ENCODE data around the gene SLCO3A1. TPM values are rescaled to one million over a fixed set of nuclear protein-coding genes. Genes with fewer than 3 reads are reported as not detected.

Gene SLCO3A1
- total RNA-seq, 1 donor: 17.7 TPM

DNA sequence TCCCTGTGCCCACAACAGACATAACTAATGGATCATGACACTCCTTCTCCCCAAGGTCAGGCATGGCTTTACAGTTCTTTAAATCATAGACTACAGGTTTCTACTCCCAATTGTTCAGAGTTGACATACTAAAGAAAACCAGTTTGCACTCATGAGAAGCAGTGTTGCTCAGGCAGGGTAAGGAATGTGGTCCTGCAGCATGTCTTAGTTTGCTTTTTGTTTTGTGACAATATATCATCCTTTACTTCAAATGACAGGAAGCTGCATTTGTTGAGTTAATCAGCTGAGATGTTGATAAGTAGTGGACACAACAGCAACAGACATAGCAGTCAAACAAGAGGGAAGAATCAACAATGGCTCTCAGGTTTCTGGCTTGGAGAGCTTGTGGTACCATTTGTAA lies 267.5 kb downstream of the SLCO3A1 start:
- Histone ChIP-seq H3K9me3 (ENCODE audit: low read depth, low read length) (no peaks in the 10 kb centered on the region), H3K4me3 (ENCODE audit: low read length) (no peak overlapping the region), H3K4me1 (ENCODE audit: insufficient read depth, low read length) (no peaks in the 10 kb centered on the region), H3K27me3 (ENCODE audit: insufficient read depth, low read length) (no peaks in the 10 kb centered on the region)

DNA sequence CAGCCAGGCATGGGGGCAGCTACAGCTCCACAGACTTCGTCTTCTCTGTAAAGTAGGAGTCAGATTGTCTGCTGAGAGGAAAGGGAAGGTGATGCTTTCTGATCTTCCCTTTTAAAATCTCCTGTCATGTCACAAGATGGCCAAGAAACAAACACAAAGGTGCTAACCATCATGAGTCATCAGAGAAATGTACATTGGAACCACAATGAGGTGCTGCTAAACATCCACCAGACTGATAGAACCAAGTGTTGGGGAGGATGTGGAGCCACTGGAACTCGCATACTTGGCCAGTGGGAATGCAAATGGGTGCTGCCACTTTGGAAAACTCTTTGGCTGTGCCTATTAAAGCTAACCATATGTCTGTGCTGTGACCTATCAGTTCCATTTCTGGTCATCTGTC lies 268.8 kb downstream of the SLCO3A1 start:
- Histone ChIP-seq H3K4me1 (ENCODE audit: insufficient read depth, low read length) (no peaks in the 10 kb centered on the region), H3K27me3 (ENCODE audit: insufficient read depth, low read length) (no peaks in the 10 kb centered on the region), H3K4me3 (ENCODE audit: low read length) (no peak overlapping the region), H3K9me3 (ENCODE audit: low read depth, low read length) (no peaks in the 10 kb centered on the region)

DNA sequence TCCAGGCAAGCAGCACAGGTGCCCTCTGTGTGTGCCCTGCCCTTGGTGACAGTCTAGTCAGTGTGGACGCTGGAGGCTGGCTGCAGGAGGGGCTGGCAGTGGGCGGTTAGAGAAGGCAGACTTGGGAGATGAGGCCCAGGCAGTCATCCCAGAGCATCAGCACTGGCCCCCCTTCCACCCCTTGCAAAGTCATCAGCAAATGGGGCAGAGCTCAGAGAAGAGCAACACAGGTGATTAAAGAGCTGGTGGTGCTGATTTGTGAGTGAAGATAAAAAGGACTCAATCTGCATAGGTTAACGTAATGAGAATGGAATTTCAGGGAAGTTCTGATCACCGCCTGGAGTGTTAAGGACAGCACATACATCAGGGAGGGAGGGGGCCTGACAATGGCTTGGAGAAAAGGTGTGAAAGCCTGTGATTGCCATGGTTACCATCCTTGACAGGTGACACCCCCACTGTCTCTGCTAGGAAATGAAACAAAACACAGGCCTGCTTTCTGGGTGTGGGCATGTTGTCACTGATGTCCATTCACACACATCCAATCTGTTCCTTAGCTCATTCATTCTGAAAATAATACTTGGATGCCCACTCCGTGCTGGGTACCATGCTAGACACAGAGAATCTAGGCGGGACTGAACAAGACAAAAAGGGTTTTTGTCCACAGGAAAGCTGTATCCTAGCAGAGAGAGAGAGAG lies 270.6 kb downstream of the SLCO3A1 start:
- Histone ChIP-seq H3K4me3 (ENCODE audit: low read length) (no peak overlapping the region), H3K9me3 (ENCODE audit: low read depth, low read length) (no peaks in the 10 kb centered on the region), H3K4me1 (ENCODE audit: insufficient read depth, low read length) (no peaks in the 10 kb centered on the region), H3K27me3 (ENCODE audit: insufficient read depth, low read length) (no peaks in the 10 kb centered on the region)

DNA sequence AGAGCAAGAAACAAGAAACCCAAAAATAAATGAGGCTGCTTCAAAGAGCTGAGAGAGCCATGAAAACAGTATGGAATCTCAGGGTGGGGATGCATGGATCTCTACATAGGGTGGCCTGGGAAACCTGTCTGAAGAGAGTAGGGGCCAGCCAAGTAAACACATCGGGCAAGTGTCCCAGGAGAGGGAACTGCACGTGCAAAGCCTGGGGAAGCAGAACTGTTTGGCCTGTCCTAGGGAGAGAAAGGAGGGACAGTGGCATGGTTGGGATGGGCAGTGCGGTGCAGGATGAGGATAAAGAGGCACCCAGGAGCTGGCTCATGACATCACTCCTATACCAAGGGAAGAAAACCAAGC lies 271.1 kb downstream of the SLCO3A1 start:
- H3K4me3 ChIP-seq (ENCODE audit: low read length): no peak overlapping the region
- no peaks in the 10 kb centered on the region for H3K27me3 ChIP-seq (ENCODE audit: insufficient read depth, low read length)
- no peaks in the 10 kb centered on the region for H3K9me3 ChIP-seq (ENCODE audit: low read depth, low read length)

DNA sequence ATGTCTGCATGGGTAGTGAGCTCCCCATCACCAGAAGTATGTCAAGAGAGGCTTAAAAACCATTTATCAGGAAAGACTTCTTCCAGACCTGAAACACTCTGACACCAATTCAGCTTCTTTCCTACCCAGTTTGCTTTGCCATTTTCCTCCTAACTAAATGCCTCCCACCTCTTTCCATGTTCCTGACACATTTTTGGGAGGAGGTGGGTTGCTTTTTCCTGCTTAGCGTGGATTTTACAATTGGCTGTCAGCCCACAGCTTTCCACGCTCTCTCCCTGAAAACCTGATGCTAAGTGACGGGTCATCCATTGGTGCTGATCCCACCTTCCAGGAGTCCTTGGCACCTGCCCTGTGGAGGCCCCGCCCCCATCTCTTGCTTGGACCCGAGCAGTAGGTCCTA lies 275.3 kb downstream of the SLCO3A1 start:
- H3K4me1 ChIP-seq (ENCODE audit: insufficient read depth, low read length): no peaks in the 10 kb centered on the region
- no peak overlapping the region for H3K4me3 ChIP-seq (ENCODE audit: low read length)
- H3K9me3 ChIP-seq (ENCODE audit: low read depth, low read length): no peaks in the 10 kb centered on the region
- H3K27me3 ChIP-seq (ENCODE audit: insufficient read depth, low read length): no peaks in the 10 kb centered on the region

More for the DNA sequence above, 271.1 kb downstream of the SLCO3A1 start:
- H3K4me1 ChIP-seq (ENCODE audit: insufficient read depth, low read length): no peaks in the 10 kb centered on the region

DNA sequence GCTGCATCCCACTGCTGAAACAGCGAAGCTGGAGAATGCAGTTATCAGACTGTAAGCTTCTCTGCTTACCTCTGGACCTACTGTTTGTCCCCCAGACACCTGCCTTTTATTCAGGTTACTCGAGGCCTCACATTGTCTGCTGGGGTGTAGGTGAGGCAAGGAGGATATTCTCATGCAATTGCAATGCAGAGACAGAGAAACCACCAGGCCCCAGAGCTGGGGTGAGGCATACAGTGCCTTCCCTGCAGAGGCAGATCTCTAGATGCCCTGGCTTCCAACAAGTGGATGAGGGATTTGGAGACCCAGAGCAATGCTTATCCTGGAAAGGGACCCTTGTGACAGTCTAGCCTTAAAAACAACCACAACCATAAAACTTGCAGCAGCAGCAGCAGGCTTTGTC lies 276.7 kb downstream of the SLCO3A1 start:
- Histone ChIP-seq H3K9me3 (ENCODE audit: low read depth, low read length) (no peaks in the 10 kb centered on the region), H3K27me3 (ENCODE audit: insufficient read depth, low read length) (no peaks in the 10 kb centered on the region), H3K4me3 (ENCODE audit: low read length) (no peak overlapping the region), H3K4me1 (ENCODE audit: insufficient read depth, low read length) (no peaks in the 10 kb centered on the region)

DNA sequence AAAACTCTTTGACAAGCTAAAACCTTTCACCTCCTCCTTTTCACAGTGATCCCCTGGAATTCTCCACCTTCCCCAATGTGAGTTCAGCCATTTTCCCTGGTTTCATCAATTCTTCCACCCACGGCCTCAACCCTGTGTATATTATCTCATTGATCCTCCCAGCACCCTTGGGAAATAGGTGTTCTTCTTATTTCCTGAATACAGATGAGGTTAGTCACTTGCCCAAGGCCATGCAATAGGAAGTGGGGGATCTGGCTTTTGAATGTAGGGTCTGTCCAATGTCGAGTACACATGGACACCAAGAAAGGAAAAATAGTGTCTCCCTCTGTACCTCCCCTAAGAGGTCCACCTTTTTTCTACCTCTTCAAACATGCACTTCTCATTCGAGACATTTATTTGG lies 277.4 kb downstream of the SLCO3A1 start:
- Histone ChIP-seq H3K9me3 (ENCODE audit: low read depth, low read length) (no peaks in the 10 kb centered on the region), H3K4me1 (ENCODE audit: insufficient read depth, low read length) (no peaks in the 10 kb centered on the region)

DNA sequence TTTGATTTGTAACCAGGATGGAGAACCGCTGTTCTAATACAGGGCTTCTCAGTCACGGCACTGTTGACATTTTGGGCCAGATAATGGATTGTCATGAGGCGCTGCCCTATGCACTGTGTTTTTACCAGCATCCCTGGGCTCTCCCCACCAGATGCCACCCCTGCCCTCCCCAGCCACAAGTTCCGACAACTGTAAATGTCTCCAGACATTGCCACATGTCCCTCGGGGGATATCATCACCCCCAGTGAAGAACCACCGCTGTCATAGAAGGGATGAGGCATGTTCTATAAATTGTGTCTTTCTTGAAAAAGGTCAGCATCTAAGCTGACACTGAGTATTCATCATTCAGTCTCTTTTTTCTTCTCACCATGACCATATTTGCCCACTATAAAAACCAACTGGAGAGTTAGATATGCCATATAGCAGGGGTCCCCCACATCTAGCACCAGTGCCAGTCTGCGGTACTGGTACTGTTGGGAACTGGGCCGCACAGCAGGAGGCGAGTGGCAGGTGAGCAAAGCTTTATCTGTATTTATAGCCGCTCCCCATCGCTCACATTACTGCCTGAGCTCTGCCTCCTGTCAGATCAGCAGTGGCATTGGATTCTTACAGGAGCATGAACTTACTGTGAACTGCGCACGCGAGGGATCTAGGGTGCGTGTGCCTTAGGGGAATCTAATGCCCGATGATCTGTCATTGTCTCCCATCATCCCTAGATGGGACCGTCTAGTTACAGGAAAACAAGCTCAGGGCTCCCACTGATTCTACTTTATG lies 279.7 kb downstream of the SLCO3A1 start:
- no peaks in the 10 kb centered on the region for H3K9me3 ChIP-seq (ENCODE audit: low read depth, low read length)
- H3K4me1 ChIP-seq (ENCODE audit: insufficient read depth, low read length): no peaks in the 10 kb centered on the region
- H3K4me3 ChIP-seq (ENCODE audit: low read length): no peak overlapping the region
- no peaks in the 10 kb centered on the region for H3K27me3 ChIP-seq (ENCODE audit: insufficient read depth, low read length)

More for the DNA sequence above, 277.4 kb downstream of the SLCO3A1 start:
- no peaks in the 10 kb centered on the region for H3K27me3 ChIP-seq (ENCODE audit: insufficient read depth, low read length)
- no peak overlapping the region for H3K4me3 ChIP-seq (ENCODE audit: low read length)

DNA sequence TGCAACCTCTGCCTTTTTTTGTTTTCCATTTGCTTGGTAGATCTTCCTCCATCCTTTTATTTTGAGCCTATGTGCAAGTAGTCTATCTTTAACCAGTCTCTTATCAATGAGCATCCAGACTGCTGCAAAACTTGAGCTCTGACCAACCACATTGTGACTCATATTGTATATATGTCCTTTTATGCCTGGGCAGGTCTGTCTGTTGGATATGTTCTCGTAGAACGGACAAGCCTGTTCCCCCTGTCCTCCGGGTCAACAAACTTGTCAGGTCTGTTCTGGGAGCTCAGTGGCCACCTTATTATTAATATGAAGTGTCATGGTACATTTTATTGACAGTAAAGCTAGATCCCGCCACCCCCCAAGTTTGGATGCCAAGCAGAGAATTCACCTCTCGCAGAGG lies 287.3 kb downstream of the SLCO3A1 start:
- no peaks in the 10 kb centered on the region for H3K27me3 ChIP-seq (ENCODE audit: insufficient read depth, low read length)
- no peaks in the 10 kb centered on the region for H3K9me3 ChIP-seq (ENCODE audit: low read depth, low read length)
- H3K4me1 ChIP-seq (ENCODE audit: insufficient read depth, low read length): no peaks in the 10 kb centered on the region
- no peak overlapping the region for H3K4me3 ChIP-seq (ENCODE audit: low read length)

DNA sequence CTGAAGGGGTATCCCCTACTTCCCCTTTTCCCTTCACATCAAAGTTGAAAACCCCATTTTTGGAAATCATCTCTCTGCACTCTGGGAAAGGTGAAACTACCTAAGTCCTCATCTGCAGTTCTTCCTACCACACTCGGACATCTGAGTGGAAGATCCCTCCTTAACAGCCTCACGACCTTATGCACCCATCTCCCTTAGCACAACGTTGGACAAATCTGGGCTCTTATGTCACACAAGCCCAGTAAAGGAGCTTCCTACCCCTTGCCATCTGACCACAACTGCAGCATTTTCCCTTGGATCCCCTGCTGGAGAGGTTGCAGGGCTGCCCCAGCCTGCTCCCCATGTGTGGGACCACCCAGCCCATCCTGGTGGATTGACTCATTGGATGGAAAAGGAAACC lies 288.1 kb downstream of the SLCO3A1 start:
- no peak overlapping the region for H3K4me3 ChIP-seq (ENCODE audit: low read length)
- no peaks in the 10 kb centered on the region for H3K9me3 ChIP-seq (ENCODE audit: low read depth, low read length)
- H3K4me1 ChIP-seq (ENCODE audit: insufficient read depth, low read length): no peaks in the 10 kb centered on the region
- H3K27me3 ChIP-seq (ENCODE audit: insufficient read depth, low read length): no peaks in the 10 kb centered on the region

DNA sequence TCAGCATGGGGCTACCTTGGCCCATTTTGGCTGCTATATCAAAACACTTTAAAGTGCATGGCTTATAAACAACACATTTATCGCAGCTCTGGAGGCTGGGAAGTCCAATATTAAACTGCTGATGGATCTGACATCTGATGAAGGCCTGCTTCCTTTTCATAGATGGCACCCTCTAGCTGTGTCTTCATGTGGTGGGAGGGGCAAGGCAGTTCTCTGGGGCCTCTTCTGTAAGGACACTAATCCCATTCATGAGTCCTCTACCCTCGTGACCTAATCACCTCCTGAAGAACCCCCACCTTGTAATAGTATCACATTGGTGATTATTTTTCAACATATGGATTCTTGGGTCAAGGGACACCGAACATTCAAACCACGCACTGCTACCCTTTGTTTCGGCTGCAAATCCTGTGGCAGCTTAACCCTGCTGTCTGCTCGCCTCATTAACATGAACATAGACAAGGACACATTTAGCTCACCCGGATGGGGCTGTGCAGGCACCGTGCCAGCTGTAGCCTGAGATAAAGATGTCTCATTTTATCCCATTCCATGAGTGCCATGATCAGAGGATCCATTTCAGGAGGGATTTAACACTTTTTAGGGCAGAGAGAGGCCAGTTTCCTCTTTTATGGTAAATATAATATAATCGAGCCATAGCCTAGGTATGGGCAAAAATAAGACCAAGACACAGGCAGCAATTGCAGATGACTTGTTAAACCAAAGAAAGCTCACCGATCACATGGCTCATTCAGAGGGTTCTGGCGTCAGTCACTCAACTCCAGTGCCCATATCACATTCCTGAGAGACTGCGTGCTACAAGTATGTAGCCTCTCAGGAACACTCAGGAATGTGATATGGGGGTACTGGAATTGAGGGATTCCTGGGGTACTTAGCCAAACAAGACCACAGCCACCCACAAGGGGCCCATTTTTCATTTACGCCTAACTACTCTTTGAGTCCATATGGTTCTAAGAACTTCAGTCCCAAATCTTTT lies 289.0 kb downstream of the SLCO3A1 start:
- Histone ChIP-seq H3K4me3 (ENCODE audit: low read length) (no peak overlapping the region), H3K27me3 (ENCODE audit: insufficient read depth, low read length) (no peaks in the 10 kb centered on the region), H3K4me1 (ENCODE audit: insufficient read depth, low read length) (no peaks in the 10 kb centered on the region)

DNA sequence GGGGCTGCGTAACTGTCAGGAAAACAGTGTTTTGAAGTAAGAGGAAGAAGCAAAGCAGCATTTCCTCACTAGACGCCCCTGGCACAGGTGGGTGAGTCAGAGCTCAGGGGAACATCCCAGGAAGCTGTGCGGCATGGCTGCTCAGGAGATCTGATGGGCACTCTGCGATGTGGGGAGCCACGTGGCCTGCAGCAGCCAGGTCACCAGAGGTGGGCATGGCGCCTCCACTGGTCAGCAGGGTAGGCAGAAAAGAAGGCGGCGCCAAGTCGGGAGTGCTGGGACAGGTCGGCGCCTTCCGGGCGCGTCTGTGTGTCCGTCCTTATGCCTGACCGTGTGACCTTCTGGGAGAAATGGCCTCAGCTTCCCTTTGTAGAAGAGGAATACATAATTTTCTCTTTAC lies 290.3 kb downstream of the SLCO3A1 start:
- H3K4me3 ChIP-seq (ENCODE audit: low read length): no peak overlapping the region
- H3K9me3 ChIP-seq (ENCODE audit: low read depth, low read length): no peaks in the 10 kb centered on the region
- no peaks in the 10 kb centered on the region for H3K4me1 ChIP-seq (ENCODE audit: insufficient read depth, low read length)
- no peaks in the 10 kb centered on the region for H3K27me3 ChIP-seq (ENCODE audit: insufficient read depth, low read length)

More for the DNA sequence above, 289.0 kb downstream of the SLCO3A1 start:
- H3K9me3 ChIP-seq (ENCODE audit: low read depth, low read length): no peaks in the 10 kb centered on the region

DNA sequence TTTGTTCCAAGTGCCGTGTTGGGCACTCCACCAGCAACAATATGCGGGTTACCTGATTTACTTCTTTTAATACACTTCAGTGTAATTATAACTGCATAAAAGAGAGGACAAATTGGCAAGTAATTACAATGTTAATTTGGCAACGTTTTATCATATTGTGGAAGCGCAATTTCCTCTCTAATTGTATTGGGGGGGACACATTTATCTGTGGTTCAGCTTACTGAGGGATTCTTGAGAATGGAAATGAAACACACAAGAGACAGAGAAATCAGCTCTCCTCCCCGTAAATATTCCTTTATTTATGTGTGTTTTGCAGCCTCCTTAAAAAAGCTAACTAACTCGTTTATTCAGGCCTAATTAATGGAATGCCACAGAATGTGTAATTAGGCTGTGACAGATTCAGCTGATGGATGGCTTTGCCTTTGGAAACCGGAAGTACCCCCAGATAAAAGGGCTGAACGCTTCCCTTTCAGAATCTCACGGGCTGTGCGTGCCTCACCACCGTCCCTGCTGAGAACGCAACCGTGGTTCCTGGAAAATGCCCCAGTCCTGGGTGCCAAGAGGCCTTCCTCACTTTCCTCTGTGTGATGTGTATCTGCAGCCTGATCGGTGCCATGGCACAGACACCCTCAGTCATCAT lies 293.1 kb downstream of the SLCO3A1 start:
- Histone ChIP-seq H3K27me3 (ENCODE audit: insufficient read depth, low read length) (no peaks in the 10 kb centered on the region), H3K9me3 (ENCODE audit: low read depth, low read length) (no peaks in the 10 kb centered on the region), H3K4me3 (ENCODE audit: low read length) (no peak overlapping the region), H3K4me1 (ENCODE audit: insufficient read depth, low read length) (no peaks in the 10 kb centered on the region)

DNA sequence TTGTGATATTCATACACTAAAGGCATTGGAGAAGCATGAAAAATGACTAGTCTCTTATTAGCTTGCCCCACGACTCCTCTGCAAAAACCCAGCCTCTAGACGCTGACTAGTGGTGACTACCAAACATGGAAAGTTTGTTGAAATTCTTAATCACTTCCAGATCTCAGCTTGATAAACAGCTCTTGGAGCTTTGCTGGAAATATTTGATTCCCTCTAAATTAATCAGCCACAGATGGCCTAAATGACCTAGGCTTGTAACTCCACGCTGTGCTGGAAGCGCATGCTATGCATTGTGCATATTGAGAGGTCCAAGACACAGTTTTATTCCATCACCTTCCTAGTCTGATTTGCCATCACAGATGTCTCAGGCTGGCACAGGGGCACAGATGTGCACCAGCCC lies 295.5 kb downstream of the SLCO3A1 start:
- Histone ChIP-seq H3K4me1 (ENCODE audit: insufficient read depth, low read length) (no peaks in the 10 kb centered on the region), H3K9me3 (ENCODE audit: low read depth, low read length) (no peaks in the 10 kb centered on the region), H3K4me3 (ENCODE audit: low read length) (no peak overlapping the region), H3K27me3 (ENCODE audit: insufficient read depth, low read length) (no peaks in the 10 kb centered on the region)

DNA sequence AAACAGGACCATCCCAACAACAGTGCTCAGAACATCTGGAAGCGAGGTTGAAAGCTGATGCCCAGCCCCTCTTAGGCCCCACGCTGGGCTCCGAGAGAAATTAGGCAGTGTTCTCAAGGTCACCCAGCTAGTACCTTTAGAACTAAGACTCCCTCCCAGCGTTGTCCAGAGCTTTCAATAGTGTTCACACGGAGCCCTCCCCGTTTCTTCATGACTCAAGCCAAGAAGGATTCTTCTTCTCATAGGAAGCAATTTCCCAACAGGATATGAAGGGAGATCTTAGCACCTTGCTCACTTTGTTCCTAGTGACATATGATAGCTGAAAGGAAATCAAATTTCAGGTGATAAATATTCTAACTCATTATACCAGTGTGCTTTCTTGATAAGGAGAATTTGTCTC lies 296.0 kb downstream of the SLCO3A1 start:
- Histone ChIP-seq H3K9me3 (ENCODE audit: low read depth, low read length) (no peaks in the 10 kb centered on the region), H3K4me1 (ENCODE audit: insufficient read depth, low read length) (no peaks in the 10 kb centered on the region), H3K27me3 (ENCODE audit: insufficient read depth, low read length) (no peaks in the 10 kb centered on the region), H3K4me3 (ENCODE audit: low read length) (no peak overlapping the region)

Data from mononuclear cell (primary cell).